NT2/D1 (cell line): ENCODE data around the gene CNPY2.

Experiments used
- SUZ12 ChIP-seq: IDR thresholded peaks from 2 replicates; pipeline ENCODE4 v1.6.1; 2011; ENCODE audit not compliant: insufficient read length, insufficient read depth; ENCODE audit errors: extremely low read depth
- YY1 ChIP-seq: IDR thresholded peaks from 2 replicates; pipeline ENCODE4 v1.6.1; 2011; ENCODE audit not compliant: insufficient read length, insufficient read depth
- ZNF274 ChIP-seq: IDR thresholded peaks from 2 replicates; pipeline ENCODE4 v1.6.1; 2011; ENCODE audit warnings: mild to moderate bottlenecking, low read depth, low read length

GRCh38 chr12:56271031-56271430, 44.8 kb downstream of the CNPY2 start:
- no peak for TF ChIP-seq ZNF274
- TF ChIP-seq YY1: no peak
- TF ChIP-seq SUZ12: no peak
